Smooth muscle cell (in vitro differentiated cells): ENCODE measurements around the gene SSMEM1. TPM values are rescaled to one million over a fixed set of nuclear protein-coding genes. Genes with fewer than 3 reads are reported as not detected.
"Not testable (repeated sequence)": the region's sequence is repeated elsewhere in the genome, so short reads cannot be mapped to it uniquely, and the experiment has no call there.

Experiments
- DNase-seq: peaks from one replicate; lab custom pipeline; 2025; ENCODE audit not compliant: unreplicated experiment; lab: John Stamatoyannopoulos, UW
- H2AFZ ChIP-seq: fragments of 200-600 bp; sonication (generic); 2 replicates; pipeline ENCODE4 v1.6.0; 2016; ENCODE audit warnings: antibody characterized with exemption, low read depth, mild to moderate bottlenecking
- H3F3A ChIP-seq: fragments of 200-600 bp; sonication (generic); 2 replicates; pipeline ENCODE4 v1.6.0; 2017; ENCODE audit warnings: antibody characterized with exemption, low read depth
- H3K27ac ChIP-seq: fragments of 200-600 bp; sonication (generic); 2 replicates; pipeline ENCODE4 v1.5.1; 2016; ENCODE audit warnings: low read depth, mild to moderate bottlenecking
- H3K27me3 ChIP-seq: fragments of 200-600 bp; sonication (generic); 2 replicates; pipeline ENCODE4 v1.6.1; 2016; ENCODE audit warnings: low read depth, mild to moderate bottlenecking
- H3K36me3 ChIP-seq: fragments of 200-600 bp; sonication (generic); 2 replicates; pipeline ENCODE4 v1.5.1; 2016; ENCODE audit warnings: low read depth
- H3K4me1 ChIP-seq: fragments of 200-600 bp; sonication (generic); 2 replicates; pipeline ENCODE4 v1.5.1; 2016; ENCODE audit warnings: low read depth
- H3K4me2 ChIP-seq: fragments of 200-600 bp; sonication (generic); 2 replicates; pipeline ENCODE4 v1.6.0; 2016; ENCODE audit warnings: mild to moderate bottlenecking
- H3K4me3 ChIP-seq: fragments of 200-600 bp; sonication (generic); 2 replicates; pipeline ENCODE4 v1.5.1; 2016; ENCODE audit warnings: mild to moderate bottlenecking
- H3K79me2 ChIP-seq: fragments of 200-600 bp; sonication (generic); 2 replicates; pipeline ENCODE4 v1.6.0; 2016; ENCODE audit warnings: low read depth, mild to moderate bottlenecking
- H3K9ac ChIP-seq: fragments of 200-600 bp; sonication (generic); 2 replicates; pipeline ENCODE4 v1.6.0; 2016; ENCODE audit warnings: low read depth
- H3K9me3 ChIP-seq: fragments of 200-600 bp; sonication (generic); replicated peaks from 2 replicates; pipeline ENCODE4 v1.5.1; 2016; ENCODE audit warnings: low read depth
- H4K20me1 ChIP-seq: fragments of 200-600 bp; sonication (generic); 2 replicates; pipeline ENCODE4 v1.6.0; 2016; ENCODE audit warnings: low read depth
- WGBS: methylation state at CpG from one replicate; pipeline ENCODE4 v1.1.7; 2016; ENCODE audit warnings: low lambda C conversion rate; 5-methylcytosine and 5-hydroxymethylcytosine counted together
- polyA plus RNA-seq: library from polyadenylated mRNA; unstranded; fragments of >200 nt; fragmentation: Nextera tagmentation; extraction: Ambion mirVana; gene quantifications from 2 replicates; pipeline ENCODE4 v1.2.1, GENCODE V29; 2016
- total RNA-seq: library from RNA; depleted of rRNA; stranded (reverse); fragments of >200 nt; gene quantifications from 2 replicates; pipeline ENCODE4 v1.2.3, GENCODE V29; 2014
- TF ChIP-seq, protein P1 (sequence below): fragments of 200-600 bp; sonication (generic); IDR thresholded peaks from 2 replicates; pipeline ENCODE4 v1.5.1; 2017; ENCODE audit warnings: borderline replicate concordance, mild to moderate bottlenecking, antibody characterized with exemption; ENCODE audit not compliant: insufficient read depth, poor library complexity, severe bottlenecking

Gene SSMEM1
- total and polyA plus RNA-seq, 2 experiments from 2014 or later, result not detected

DNA sequence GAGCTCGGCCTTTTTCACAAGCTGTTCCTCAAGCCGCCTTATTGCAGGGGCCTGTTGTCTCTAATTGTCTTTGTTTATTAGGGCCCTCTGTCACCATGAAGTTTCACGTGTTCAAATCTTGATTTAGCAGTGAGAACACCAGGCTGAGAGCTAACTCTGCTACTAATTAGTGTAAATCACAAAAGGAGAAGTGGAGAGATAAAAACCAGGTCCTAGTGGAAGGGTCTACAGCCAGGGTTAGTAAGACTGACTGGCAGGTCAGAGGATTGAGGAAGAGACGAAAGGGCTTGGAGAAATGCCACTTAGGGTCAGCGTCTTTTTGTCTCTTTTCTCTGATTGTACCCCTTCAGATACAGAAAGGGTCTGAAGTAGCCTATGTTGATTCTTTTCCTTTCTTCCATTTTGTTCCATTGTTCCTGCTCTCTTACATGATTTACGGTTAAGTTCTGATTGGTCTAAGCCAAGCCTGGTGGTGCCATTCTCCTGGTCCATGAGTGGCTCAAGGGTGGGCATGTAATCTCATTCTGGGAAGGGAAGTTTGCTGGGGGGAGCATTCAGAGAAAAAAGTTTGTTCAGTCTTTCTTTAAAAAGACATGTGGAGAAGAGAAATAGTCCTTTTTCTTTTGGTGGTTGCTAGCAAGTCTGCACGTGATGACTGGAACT, 21.3 kb downstream of the SSMEM1 start:
- Histone ChIP-seq H3K4me1 (peaks cover 23% of the 10 kb centered on the region), H3K4me3 (no peak overlapping the region), H2AFZ (peak overlapping the region; percentile 85), H3K36me3 (no peaks in the 10 kb centered on the region), H3K9ac (no peak overlapping the region), H3K27me3 (no peaks in the 10 kb centered on the region), H3F3A (no peaks in the 10 kb centered on the region), H3K9me3 (no peaks in the 10 kb centered on the region), H3K79me2 (no peaks in the 10 kb centered on the region), H3K27ac (peak overlapping the region; percentile 35), H3K4me2 (peak overlapping the region; percentile 33), H4K20me1 (no peaks in the 10 kb centered on the region)
- no peak for DNase-seq
- TF ChIP-seq, protein P1, sequence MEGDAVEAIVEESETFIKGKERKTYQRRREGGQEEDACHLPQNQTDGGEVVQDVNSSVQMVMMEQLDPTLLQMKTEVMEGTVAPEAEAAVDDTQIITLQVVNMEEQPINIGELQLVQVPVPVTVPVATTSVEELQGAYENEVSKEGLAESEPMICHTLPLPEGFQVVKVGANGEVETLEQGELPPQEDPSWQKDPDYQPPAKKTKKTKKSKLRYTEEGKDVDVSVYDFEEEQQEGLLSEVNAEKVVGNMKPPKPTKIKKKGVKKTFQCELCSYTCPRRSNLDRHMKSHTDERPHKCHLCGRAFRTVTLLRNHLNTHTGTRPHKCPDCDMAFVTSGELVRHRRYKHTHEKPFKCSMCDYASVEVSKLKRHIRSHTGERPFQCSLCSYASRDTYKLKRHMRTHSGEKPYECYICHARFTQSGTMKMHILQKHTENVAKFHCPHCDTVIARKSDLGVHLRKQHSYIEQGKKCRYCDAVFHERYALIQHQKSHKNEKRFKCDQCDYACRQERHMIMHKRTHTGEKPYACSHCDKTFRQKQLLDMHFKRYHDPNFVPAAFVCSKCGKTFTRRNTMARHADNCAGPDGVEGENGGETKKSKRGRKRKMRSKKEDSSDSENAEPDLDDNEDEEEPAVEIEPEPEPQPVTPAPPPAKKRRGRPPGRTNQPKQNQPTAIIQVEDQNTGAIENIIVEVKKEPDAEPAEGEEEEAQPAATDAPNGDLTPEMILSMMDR, result no peak
- WGBS, result 52% methylated on average over 7 of the region's 7 CpGs

DNA sequence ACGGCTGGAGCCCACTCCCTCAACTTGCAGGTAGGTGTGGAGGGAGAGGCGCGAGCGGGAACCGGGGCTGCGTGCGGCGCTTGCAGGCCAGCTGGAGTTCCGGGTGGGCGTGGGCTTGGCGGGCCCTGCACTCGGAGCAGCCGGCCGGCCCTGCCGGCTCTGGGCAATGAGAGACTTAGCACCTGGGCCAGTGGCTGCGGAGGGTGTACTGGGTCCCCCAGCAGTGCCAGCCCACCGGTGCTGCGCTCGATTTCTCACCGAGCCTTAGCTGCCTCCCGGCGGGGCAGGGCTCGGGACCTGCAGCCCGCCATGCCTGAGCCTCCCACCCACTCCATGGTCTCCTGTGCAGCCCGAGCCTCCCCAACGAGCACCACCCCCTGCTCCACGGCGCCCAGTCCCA, 22.3 kb downstream of the SSMEM1 start:
- WGBS, result 90% methylated on average over 18 of the region's 28 CpGs
- DNase-seq, result not testable (repeated sequence)

DNA sequence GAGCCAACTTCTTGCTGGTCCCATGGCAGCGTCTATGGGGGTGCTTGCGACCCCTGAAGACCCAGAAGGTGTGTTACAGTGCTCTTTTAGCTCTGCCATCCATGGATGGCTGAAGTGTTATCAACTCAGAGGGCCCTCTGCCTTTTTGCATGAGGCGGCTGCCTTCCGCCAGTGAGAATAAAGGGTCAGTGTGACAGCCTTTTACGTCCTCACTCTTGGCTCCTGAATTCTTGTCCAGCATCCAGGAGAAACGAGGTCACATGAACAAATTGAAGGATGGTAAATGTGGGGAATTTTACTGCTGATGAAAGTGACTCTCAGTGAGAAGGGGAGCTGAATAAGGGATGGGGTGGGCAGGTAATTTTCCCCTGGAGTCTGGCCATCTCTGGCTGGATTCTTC, 24.1 kb downstream of the SSMEM1 start:
- no peak overlapping the region for H3K4me3 ChIP-seq
- H3K9ac ChIP-seq, result no peak overlapping the region
- no peaks in the 10 kb centered on the region for H3K36me3 ChIP-seq
- H3K27me3 ChIP-seq, result no peaks in the 10 kb centered on the region
- H3K4me2 ChIP-seq, result no peak overlapping the region
- TF ChIP-seq, protein P1, result no peak
- H3K4me1 ChIP-seq, result peaks cover 23% of the 10 kb centered on the region
- no peaks in the 10 kb centered on the region for H3F3A ChIP-seq
- no peaks in the 10 kb centered on the region for H3K9me3 ChIP-seq
- 93% methylated on average over 6 of the region's 6 CpGs for WGBS
- H4K20me1 ChIP-seq, result no peaks in the 10 kb centered on the region
- no peak overlapping the region for H2AFZ ChIP-seq
- DNase-seq, result no peak
- no peak overlapping the region for H3K27ac ChIP-seq
- no peaks in the 10 kb centered on the region for H3K79me2 ChIP-seq

More for the DNA sequence above, 22.3 kb downstream of the SSMEM1 start:
- not testable (repeated sequence) for H3K4me3 ChIP-seq, H3K79me2 ChIP-seq, H2AFZ ChIP-seq, H3K4me2 ChIP-seq, H3K36me3 ChIP-seq, H3K27ac ChIP-seq, H3K9me3 ChIP-seq, H3F3A ChIP-seq, H3K9ac ChIP-seq, H4K20me1 ChIP-seq, H3K27me3 ChIP-seq
- peaks cover 23% of the 10 kb centered on the region for H3K4me1 ChIP-seq

DNA sequence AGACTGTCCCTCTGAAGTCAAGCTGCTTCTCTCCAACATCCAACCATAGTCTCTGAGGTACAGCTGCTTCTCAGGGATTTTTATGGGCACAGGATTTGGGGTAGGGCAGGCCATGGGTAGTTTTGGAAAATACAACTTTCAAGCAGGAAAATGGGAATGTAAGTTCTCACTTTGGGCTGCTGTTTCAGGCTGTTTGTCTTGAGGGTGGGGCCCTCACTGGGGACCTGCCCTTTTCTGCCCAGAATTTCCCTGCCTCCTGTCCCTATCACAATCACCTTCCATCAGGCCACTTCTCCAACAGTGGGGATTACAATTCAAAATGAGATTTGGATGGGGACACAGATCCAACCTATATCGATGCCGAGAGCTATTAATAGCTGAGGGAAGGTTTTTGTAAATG, 24.5 kb downstream of the SSMEM1 start:
- Histone ChIP-seq H3K27me3 (no peaks in the 10 kb centered on the region), H3K9me3 (no peaks in the 10 kb centered on the region), H3K4me1 (peaks cover 23% of the 10 kb centered on the region), H3K9ac (no peak overlapping the region), H3K4me3 (no peak overlapping the region), H3F3A (no peaks in the 10 kb centered on the region), H3K27ac (no peak overlapping the region), H3K36me3 (no peaks in the 10 kb centered on the region), H2AFZ (no peak overlapping the region), H3K79me2 (no peaks in the 10 kb centered on the region), H4K20me1 (no peaks in the 10 kb centered on the region), H3K4me2 (no peak overlapping the region)
- TF ChIP-seq, protein P1, result no peak
- WGBS, result 100% methylated on average over 2 of the region's 2 CpGs
- DNase-seq, result no peak
